ENCODE measurements around the gene GALNT10. TPM values are rescaled to one million over a fixed set of nuclear protein-coding genes. Genes with fewer than 3 reads are reported as not detected.

Gene GALNT10
- total and polyA plus RNA-seq, 10 of the 15 experiments (the other 5 are each of a cell fraction or from before 2014, with no cell fraction given): 3.9 to 35.4 (median 15.5) TPM

DNA sequence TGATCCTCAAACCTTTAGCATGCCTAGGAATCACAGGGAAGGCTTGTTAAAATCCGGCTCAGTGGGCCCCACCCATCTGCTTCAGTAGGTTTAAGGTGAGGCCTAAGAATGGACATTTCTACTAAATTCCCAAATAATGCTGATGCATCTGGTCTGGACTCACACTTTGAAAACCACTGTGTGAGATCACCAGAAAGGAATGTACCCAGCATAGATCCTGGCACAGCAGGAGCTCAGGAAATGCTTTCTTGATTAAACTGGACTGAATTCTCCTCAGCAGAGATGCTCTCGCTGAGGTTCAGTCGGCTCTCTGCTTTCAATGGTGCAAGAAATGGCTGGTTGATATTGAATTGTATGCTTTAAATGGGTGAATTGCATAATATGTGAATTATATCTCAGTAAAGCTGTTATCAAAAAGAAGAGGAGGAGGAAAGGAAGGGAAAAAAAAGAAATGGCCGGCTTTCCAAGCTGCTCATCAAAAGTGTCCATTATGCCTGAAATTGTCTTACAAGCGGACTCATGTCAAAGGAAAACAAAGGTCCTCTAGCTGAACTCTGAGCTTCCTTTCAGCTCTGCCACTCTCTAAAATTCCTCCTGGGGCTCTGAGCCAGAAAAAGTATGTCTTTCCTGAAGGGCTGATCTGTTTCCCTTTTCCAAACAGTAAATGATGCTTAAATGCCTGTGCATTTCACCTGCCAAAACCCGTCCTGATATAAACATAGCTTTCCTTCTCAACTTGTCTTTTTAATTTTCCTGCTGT lies 177.7 kb downstream of the GALNT10 start:
- RAD21 ChIA-PET (ENCODE audit: unreplicated experiment): interaction anchor here (0.9 kb wide), 1 partner anchor 17 kb away, joined by 3 read pairs; no protein-coding TSS in a partner anchor
- Histone ChIP-seq H3K27me3 (replicated peaks in 1 of 2; ENCODE audit: control insufficient read depth in 2 of 2, insufficient read depth in 2 of 2, low read length in 1 of 2) (no peaks in the 10 kb centered on the region), H2AFZ (ENCODE audit: control insufficient read depth, low read depth, low read length) (no peak overlapping the region), H3K36me3 (ENCODE audit: control insufficient read depth in 2 of 2, insufficient read depth in 2 of 2, low read length in 1 of 2) (peaks cover 0 to 2% of the 10 kb centered on the region in 2 experiments; a peak in 2 of 4 replicates), H3K4me1 (ENCODE audit: control insufficient read depth, insufficient read depth, low read length) (no peaks in the 10 kb centered on the region), H3K79me2 (ENCODE audit: control insufficient read depth, insufficient read depth, low read length) (no peaks in the 10 kb centered on the region), H3K9ac (ENCODE audit: control insufficient read depth, insufficient read depth, low read length) (no peak overlapping the region), H3K9me3 (replicated peaks; ENCODE audit: control insufficient read depth, insufficient read depth, low read length) (no peaks in the 10 kb centered on the region), H3K4me2 (ENCODE audit: control insufficient read depth, insufficient read depth) (no peak overlapping the region), H3K4me3 (no peak overlapping the region), H4K20me1 (ENCODE audit: control insufficient read depth, insufficient read depth) (no peaks in the 10 kb centered on the region), H3K27ac (ENCODE audit: control insufficient read depth, insufficient read depth) (no peak overlapping the region)
- no peak for FAIRE-seq
- CTCF ChIA-PET: interaction anchor here (0.8 to 1.9 kb wide), 2 partner anchors 10 to 296 kb away, joined by 3 to 6 read pairs; no protein-coding TSS in a partner anchor
- SMC1A ChIA-PET (ENCODE audit: uncharacterized antibody, unreplicated experiment): interaction anchor here (0.7 to 1.3 kb wide), 4 partner anchors 16 to 175 kb away, joined by 3 read pairs; no protein-coding TSS in a partner anchor
- no peak for ATAC-seq
- no peak for DNase-seq (ENCODE audit: low read depth, low spot score)
- POLR2A ChIA-PET: no interaction called here
- WGBS (ENCODE audit: insufficient coverage, insufficient replicate concordance, low lambda C conversion rate, missing lambda C conversion rate): 95% methylated on average over 6 of the region's 6 CpGs
- intact Hi-C loops (cut with micrococcal nuclease; ENCODE audit: unreplicated experiment): no loop called here
- BruUV-seq (replicated peaks): no TSS peak
- in situ Hi-C loops (cut with MboI): no loop called here
- TF ChIP-seq FOXM1 (IDR thresholded peaks at IDR 0.05; ENCODE audit: low read depth, low read length): no peak
- no peak for TF ChIP-seq CBX3 (IDR thresholded peaks at IDR 0.05; ENCODE audit: borderline replicate concordance, low read depth)
- no peak for TF ChIP-seq PRDM15 (CRISPR knock-in tag; IDR thresholded peaks at IDR 0.05)
- TF ChIP-seq SRF (IDR thresholded peaks at IDR 0.05; ENCODE audit: low read depth in 2 of 2, low read length in 2 of 2): no peak
- TF ChIP-seq CREB1 (IDR thresholded peaks at IDR 0.05; ENCODE audit: low read depth): no peak
- TF ChIP-seq, protein P1, sequence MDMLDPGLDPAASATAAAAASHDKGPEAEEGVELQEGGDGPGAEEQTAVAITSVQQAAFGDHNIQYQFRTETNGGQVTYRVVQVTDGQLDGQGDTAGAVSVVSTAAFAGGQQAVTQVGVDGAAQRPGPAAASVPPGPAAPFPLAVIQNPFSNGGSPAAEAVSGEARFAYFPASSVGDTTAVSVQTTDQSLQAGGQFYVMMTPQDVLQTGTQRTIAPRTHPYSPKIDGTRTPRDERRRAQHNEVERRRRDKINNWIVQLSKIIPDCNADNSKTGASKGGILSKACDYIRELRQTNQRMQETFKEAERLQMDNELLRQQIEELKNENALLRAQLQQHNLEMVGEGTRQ (IDR thresholded peaks at IDR 0.05; ENCODE audit: borderline replicate concordance, low read depth, low read length): no peak
- TF ChIP-seq HDAC6 (IDR thresholded peaks at IDR 0.05; ENCODE audit: unreplicated experiment): no peak
- no peak for TF ChIP-seq ZBTB4 (CRISPR knock-in tag; IDR thresholded peaks at IDR 0.05)
- no peak for TF ChIP-seq ZNF687 (IDR thresholded peaks at IDR 0.05)
